ENCODE results near the gene TCF4. TPM values are rescaled to one million over a fixed set of nuclear protein-coding genes. Genes with fewer than 3 reads are reported as not detected.

The TCF4 gene
- total RNA-seq, 1 donor from 2014 or later = 7.2 TPM

DNA sequence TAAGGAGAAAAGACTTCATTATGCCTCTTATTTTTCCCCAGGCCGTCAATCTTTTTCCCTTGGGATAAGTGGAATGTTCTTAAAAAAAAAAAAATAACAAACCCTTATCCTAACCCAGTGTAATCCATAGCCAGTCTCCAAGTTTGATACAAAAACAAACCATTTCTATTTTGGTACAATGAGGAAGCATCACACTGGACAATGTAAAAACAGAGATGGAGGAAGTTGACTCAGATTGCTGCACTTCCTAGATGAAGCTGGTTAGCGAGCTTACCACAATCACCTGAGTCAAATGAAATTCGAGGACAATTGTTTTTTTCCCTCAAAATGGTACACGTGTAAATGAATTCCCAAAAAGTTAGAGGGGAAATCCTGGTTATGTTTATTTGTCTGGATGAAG lies 259.7 kb downstream of the TCF4 start:
- no peak for DNase-seq (ENCODE audit: low read depth)

DNA sequence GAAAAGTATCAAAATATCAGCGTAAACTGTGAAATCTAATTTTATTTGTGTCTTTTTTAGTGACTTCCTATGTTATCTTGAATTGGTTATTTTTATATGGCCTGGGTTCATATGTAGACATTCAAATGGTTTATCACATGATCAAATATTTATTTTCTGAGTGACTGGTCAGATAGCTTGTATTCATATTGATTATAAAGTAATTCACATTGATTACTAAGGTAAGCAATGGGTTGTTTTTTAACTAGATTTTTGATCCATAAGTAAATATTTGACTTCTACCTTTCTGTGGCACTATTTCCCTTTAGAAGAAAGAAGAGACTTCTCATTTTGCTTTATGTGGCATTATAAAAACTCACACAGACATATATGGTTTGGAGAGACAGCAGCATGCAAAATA lies 260.5 kb downstream of the TCF4 start:
- TF ChIP-seq, protein P1, sequence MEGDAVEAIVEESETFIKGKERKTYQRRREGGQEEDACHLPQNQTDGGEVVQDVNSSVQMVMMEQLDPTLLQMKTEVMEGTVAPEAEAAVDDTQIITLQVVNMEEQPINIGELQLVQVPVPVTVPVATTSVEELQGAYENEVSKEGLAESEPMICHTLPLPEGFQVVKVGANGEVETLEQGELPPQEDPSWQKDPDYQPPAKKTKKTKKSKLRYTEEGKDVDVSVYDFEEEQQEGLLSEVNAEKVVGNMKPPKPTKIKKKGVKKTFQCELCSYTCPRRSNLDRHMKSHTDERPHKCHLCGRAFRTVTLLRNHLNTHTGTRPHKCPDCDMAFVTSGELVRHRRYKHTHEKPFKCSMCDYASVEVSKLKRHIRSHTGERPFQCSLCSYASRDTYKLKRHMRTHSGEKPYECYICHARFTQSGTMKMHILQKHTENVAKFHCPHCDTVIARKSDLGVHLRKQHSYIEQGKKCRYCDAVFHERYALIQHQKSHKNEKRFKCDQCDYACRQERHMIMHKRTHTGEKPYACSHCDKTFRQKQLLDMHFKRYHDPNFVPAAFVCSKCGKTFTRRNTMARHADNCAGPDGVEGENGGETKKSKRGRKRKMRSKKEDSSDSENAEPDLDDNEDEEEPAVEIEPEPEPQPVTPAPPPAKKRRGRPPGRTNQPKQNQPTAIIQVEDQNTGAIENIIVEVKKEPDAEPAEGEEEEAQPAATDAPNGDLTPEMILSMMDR (conservative IDR thresholded peaks at IDR 0.05; ENCODE audit: low read depth, low read length) = no peak
- no peak for DNase-seq (ENCODE audit: low read depth)
- H3K4me3 ChIP-seq (ENCODE audit: low read depth, low read length) = no peak overlapping the region

More for the DNA sequence above, 259.7 kb downstream of the TCF4 start:
- TF ChIP-seq, protein P1 (conservative IDR thresholded peaks at IDR 0.05; ENCODE audit: low read depth, low read length) = no peak
- H3K4me3 ChIP-seq (ENCODE audit: low read depth, low read length) = no peak overlapping the region

DNA sequence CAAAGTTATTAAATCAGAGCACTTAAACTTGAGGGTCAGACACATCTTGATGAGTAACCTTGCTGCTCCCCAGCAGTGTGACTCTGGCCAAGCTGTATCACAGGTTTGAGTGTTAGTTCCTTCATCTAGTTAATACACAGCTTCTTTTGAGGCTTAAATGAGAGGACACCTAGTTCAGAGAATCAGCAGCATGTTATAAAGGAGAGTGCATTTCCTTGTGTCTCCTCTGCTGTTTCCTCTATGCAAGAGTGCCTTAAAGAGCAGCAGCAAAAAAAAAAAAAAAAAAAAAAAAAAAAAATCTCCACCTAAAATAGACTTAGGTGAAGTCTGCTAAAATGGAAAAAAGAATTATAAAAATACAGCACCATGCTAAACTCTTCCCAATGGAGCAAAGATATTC lies 261.9 kb downstream of the TCF4 start:
- DNase-seq (ENCODE audit: low read depth) = no peak
- TF ChIP-seq, protein P1 (conservative IDR thresholded peaks at IDR 0.05; ENCODE audit: low read depth, low read length) = no peak
- H3K4me3 ChIP-seq (ENCODE audit: low read depth, low read length) = no peak overlapping the region

DNA sequence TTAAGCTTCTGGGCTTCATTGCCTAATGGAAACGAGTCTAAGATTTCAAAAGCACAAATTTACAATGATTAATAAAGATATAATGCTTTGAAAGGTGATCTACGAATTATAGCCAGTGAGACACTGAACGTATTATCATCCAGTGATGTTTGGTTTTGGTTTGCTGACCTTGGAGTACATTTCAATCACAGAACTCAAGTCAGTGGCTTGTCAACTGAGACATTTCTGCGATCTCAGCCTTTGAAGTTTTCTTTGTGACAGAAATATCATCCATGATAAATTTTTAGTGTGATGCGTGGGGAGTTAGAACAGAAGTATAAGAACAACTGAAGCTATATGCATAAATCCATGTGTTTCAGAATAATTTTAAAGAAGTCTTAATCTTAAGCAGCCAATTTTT lies 263.8 kb downstream of the TCF4 start:
- TF ChIP-seq, protein P1 (conservative IDR thresholded peaks at IDR 0.05; ENCODE audit: low read depth, low read length) = no peak
- no peak for DNase-seq (ENCODE audit: low read depth)
- H3K4me3 ChIP-seq (ENCODE audit: low read depth, low read length) = no peak overlapping the region

DNA sequence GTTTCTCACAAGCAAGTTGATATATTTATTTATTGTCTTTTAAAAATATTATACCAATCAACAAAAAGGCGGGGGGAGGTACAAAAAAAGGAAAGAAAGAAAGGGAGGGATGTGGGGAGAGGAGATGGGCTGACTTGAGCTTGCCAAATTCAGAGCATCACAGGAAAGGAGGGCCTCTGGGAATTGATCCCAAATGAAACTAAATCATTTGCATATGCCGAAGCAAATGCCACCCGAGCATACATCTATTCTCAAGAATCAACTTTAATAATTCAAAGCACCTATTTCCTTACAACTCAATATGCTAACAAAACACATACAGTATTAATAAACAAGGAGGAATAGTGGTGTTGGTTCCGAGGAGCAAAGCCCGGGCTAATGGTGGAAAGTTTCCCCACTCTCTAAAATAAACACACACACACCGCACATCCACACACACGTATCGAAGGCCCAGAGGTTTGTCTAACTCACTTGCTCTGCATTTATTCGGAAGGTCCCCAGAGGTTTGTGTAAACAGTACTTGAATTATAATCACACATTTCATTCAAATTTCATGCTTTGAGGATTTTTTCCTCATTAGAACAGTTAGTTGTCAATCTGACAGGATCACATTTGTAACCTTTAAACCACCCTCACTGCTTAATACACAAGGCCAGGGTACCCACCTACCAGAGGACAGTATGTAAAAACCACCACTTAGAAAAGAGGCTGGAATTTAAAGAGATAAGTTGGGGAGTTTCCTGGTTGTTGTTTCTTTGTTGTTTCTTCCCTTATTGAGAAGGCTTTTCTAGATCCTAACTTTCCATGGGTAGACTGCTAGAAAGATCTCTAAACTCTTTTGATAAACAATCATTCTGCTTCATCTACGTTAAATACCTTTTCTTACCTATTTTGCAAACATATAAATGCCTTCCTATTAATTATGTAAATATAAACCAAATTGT lies 264.7 kb downstream of the TCF4 start:
- H3K4me3 ChIP-seq (ENCODE audit: low read depth, low read length) = no peak overlapping the region
- TF ChIP-seq, protein P1 (conservative IDR thresholded peaks at IDR 0.05; ENCODE audit: low read depth, low read length) = no peak
- no peak for DNase-seq (ENCODE audit: low read depth)

DNA sequence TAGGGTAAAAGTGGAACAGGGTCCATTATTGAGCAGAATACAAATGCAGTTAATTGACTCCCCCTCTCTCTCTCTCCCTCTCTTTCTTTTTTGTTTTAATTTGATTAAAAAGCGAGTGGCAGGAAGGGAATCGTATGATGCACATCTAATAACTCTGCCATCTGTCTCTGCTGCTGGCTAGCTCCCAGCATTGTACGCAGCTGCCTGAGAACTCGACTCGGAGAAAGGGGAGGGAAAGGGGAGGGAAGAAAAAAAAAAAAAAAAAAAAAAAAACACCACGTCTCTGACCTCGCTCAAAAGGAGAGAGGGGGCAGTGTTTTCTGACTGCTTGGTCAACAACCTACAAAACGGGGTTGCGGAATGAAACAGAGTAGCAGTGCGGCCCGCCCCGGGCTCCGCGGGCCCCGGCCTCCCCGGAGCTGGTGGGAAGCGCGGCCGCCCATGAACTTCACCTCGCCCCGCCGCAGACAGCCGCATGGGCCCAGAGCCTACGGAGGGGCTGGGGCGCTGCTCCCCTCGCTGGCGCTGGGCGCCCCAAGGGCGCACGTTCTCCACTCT lies 265.7 kb downstream of the TCF4 start:
- TF ChIP-seq, protein P1 (conservative IDR thresholded peaks at IDR 0.05; ENCODE audit: low read depth, low read length) = no peak
- DNase-seq (ENCODE audit: low read depth) = peak; percentile 46
- peak overlapping the region; percentile 60 for H3K4me3 ChIP-seq (ENCODE audit: low read depth, low read length)

Data from epithelial cell of proximal tubule (primary cell).